Activated CD4-positive, CD25-positive, alpha-beta regulatory T cell treated with anti-CD3 and anti-CD28 coated beads, Interleukin-2, amount 50 U/mL, for 24 hours (primary cell): ENCODE data around the gene ATP5F1B.

Experiments used
- ATAC-seq, 2 donors: fragments of 150-1000 bp; cut with Tn5 transposase; one replicate each; pipeline ENCODE4 v1.10.0; 2021; ENCODE audit warnings: mild to moderate bottlenecking in 1 of 2, moderate library complexity in 1 of 2

The ATP5F1B gene

DNA sequence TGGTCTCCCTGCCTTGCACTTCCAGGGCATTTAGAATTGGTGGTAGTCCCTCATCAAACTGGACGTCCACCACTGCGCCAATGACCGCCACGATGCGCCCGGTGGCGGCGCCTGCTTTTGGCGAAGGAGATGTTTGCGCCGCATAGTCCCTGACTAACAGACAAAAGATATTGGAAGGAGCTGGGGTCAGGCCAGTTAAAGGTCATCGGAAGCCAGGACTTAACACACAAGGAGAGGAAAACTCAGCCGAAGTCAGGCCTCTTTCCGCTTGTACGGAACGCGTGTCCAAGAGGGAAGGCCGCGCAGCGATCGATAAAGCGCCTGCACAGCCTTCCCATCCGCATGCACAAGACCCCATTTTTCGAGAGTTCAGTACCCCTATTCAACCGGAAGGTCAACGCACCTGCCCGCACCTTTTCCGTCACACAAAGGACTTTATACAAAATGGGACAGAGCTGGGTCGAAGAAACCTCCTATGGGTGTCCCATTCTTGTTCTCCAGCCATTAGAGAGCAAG lies 525 bp downstream of the ATP5F1B start:
- ATAC-seq, result no peak

GRCh38 chr12:56644654-56645053 lies 1.1 kb downstream of the ATP5F1B start:
- ATAC-seq, result no peak

DNA sequence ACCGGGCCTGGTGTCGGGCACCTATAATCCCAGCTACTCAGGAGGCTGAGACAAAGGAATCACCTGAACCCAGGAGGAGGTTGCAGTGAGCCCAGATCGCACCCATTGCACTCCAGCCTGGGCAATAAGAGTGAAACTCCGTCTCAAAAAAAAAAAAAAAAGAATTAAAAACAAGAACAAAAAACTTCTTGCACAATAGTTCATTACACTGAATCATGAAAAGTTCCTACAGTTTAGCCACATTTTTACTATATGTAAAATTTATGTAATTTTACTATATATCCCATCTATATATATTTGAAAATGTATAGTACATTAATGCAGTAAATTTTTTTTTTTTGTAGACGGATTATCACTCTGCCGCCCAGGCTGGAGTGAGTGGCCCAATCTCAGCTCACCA lies 4.6 kb downstream of the ATP5F1B start:
- no peak for ATAC-seq

GRCh38 chr12:56637621-56638020 lies 8.2 kb downstream of the ATP5F1B start:
- no peak for ATAC-seq

- ATAC-seq, result peak; percentile 55 to 61
These were observed 8.9 kb downstream of the ATP5F1B start for GRCh38 chr12:56636675-56637540.

DNA sequence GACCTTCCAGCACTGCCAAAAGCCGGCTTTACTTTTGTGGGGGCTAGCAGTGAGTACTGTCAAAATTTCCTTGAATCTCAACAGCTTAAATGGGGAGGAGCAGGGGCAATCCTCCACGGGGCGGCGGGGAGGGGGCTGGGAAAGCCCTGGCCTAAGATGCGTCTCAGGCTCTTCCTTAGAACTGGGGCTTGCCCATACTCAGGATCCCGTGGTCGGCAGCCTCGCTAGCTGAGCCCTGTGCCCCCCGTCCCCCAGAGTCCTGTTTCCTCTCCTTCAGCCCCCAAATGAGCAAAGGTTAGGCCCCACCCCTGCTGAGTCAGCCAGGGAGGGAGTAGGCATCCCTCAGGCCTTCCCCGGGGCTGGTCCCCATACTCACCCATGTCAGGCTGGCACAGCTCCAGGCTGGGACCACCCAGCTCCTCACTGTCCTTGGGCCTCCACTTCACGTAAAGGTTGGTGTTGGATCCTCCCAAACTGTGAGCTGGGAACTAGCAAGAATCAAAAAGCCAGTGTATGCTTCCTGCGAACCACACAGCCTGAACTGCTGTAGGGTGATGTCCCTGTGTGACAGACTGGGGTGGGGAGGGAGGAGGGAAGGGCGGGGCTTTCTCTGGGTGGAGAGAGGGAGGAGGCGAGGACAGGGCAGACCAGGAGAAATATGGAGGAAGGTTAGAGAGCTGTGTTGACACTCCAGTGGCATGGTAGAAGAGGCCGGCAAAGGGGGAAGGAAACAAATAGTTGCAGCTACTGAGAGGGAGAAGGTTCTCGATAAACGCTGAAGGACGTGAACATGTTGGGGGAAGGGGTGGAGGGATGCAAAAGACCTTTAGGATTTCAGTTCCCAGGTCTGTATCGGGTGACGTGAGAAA lies 9.7 kb downstream of the ATP5F1B start:
- ATAC-seq, result peak; percentile 79 to 82

GRCh38 chr12:56634837-56635791 lies 10.7 kb downstream of the ATP5F1B start:
- ATAC-seq, result peak; percentile 40 to 44

GRCh38 chr12:56634242-56634836 lies 11.4 kb downstream of the ATP5F1B start:
- no peak for ATAC-seq

DNA sequence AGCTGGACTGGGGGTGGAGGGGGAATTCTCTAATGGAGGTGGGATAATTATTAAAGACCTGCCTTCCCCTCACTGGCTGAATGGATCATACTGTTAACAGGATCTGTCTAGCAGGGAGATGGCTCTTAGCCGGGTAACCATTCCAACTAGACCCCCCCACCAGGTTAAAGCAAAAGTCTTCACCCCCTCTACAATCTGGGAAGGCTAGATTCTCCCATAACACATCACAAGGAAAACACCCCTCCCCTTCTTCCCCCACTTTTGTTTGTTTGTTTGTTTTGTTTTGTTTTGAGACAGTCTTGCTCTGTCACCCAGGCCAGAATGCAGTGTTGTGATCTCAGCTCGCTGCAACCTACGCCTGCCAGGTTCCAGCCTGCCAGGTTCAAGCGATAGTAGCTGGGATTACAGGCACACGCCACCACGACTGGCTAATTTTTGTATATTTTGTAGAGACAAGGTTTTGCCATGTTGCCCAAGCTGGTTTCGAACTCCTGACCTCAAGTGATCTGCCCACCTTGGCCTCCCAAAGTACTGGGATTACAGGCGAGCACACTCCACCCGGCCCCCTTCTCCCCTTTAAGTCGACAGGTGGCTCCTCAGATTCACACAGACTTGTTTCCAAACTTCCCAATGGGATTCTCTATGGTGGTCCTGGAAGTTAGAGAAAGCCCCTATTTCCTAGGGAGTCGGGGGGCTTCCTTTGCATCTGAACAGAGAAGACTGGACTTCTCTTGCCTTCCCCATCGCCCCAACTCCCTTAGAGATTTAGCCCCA lies 12.1 kb downstream of the ATP5F1B start:
- no peak for ATAC-seq

GRCh38 chr12:56632701-56633467 lies 12.9 kb downstream of the ATP5F1B start:
- no peak for ATAC-seq

DNA sequence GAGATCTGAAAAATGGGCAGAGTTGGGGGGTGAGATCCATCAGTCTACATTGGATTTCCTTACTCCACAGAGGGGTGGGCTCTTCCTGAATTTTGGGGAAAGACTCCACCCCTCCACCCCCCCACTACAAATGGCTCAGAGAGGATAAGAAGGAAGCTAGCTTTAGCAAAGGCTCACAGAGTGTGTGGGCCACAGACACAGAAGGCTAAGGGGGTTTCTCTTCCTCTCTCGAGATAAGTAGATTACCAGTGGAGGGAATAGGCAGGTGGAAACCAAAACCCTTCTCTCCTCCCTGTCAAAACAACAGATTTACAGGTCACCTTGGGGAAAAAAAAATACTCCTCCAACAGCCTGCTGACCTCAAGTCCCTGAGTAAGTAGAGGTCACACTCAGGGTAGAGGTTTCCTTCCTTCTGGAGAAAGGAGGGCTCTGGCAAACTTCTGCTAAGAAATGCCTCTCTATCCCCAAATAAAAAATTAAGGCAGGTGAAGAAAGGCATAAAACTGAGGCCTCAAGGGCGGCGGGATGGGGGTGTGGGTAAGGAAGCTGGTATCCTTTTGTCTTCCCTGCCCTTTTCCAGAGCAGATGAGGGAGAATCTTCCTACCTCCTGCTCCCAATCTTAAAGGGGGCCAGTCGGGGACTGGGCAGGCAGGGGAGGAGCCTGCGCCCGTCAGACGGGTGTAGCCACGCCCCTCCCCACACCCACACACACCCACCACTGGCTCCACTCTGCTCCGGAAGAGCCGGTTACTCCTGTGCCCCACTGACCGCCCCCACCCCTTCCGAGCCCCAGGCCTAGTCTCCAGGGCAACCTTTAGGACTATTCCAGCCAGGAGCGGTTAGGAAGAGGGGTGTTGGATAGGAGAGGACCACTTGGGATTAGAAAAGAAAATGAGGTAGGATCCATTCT lies 13.7 kb downstream of the ATP5F1B start:
- no peak for ATAC-seq

GRCh38 chr12:56630180-56630632 lies 15.6 kb downstream of the ATP5F1B start, which contains the start of gene BAZ2A:
BAZ2A (minus strand) TSS chr12:56630326; CDS start chr12:56617530, 12,796 bp downstream.
- ATAC-seq, result peak; percentile 82 to 84

DNA sequence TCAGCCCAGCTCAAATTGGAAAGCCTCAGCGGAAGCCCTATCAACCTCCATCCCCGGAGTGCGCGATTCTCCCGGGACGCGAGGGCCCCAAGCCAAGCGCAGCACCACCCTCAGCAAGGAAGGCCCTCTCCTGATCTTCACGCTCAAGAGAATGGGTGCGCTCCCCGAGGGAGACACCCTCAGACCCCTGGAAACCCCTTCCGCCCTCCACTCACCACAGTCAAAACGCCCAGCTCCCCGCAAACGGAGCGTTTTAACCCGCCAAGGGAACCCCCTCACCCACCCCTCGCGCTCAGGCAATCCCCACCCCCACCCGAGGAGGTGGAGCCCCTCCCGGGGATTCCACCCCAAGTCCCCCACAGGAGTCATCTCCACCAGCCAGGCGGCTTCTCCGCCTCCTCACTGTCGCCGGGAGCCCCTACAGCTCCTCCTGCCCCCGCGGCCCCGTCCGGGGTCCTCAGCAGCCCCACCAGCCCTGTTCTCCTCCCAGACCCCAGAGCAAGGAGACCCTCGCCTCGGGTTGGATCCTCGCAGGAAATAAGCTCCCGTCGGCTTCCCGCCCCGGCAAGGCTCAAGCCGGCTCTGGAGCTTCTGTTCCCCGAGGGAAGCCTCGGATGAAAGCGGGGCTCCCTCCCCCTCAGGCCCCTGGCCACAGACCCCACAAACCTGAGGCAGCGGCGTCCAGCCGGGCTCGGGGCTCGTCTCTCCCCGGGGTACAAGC lies 16.2 kb downstream of the ATP5F1B start:
- peak; percentile 12 to 14 for ATAC-seq

DNA sequence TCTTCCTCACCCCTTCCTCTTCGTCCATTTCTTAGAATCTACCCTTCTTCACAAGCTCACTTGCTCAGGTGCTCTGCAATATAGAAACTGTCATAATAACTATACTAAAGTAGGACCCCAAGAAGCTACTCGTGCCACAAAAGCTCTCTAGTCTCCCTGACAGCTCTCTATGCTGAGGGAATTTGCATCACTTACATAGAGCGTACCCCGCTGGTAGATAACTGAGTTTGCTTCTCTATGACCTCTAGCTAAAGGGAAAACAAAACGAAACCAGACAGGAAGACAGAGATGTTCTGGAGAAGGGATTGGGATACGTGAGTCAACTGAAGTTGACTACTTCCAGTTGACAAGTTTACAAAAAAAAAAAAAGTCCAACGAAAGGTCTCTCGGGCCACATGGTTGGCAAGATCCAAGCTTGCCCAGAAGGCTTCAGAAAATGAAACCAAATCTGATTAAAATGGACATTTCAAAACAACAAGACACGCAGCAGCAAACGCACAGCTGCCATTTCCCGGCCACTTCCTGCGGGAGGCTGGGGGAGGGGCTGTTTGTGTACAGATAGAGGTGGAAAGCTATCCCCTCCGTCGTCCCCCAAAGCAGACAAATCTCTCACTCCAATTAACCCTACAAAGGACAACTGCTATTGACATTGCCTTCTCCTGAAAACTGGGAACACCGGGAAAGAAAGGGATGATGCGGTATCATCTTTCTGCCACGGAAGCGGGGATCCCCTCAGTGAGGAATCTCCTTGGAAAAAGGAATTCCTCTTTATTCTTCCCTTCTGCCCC lies 16.9 kb downstream of the ATP5F1B start:
- peak; percentile 12 to 16 for ATAC-seq

- no peak for ATAC-seq
These were observed 19.1 kb downstream of the ATP5F1B start for GRCh38 chr12:56626701-56627100.

DNA sequence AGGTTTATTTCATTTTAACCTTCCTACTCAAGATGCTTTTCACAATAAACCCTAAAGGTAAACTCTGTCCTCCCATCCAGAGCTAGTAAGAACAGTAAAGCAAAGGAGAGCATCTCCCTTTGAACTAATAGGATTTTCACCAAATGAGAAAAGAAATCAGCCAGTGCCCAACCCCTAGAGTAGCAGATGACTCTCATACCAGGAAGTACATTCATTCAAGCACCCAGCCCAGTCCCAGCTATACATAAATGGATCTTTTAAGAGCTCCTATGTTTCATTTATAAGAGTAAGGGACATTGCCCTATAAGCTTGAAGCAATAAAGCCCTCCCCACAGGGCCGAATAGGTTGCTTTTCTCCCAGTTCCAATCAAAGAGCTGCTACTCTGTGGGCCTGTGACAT lies 23.2 kb downstream of the ATP5F1B start:
- ATAC-seq, result no peak

- no peak for ATAC-seq
These were observed 28.9 kb downstream of the ATP5F1B start for GRCh38 chr12:56616925-56617324.
